Adrenal gland (tissue), 12 donors: Measurements from ENCODE around the gene CACNB4. TPM values are rescaled to one million over a fixed set of nuclear protein-coding genes. Genes with fewer than 3 reads are reported as not detected.

ENCODE experiments used
- DNase-seq, 7 donors: peaks; one replicate each; pipeline ENCODE4 v3.0.0-alpha.2; 2019 to 2020
- H3K27ac ChIP-seq, 5 donors: fragments of 200-600 bp; sonication (generic) in 4 of 5; 1 replicate in 3 of 5; 2 replicates in 2 of 5; pipeline versions ENCODE4 v1.5.1 to v1.8.0; 2016 to 2020; ENCODE audit warnings: mild to moderate bottlenecking in 1 of 5
- H3K27me3 ChIP-seq: fragments of 200-600 bp; 2 replicates; pipeline ENCODE4 v1.8.0; 2021
- H3K36me3 ChIP-seq, 2 donors: fragments of 200-600 bp; replicated peaks in 1 of 2; 1 replicate in 1 of 2; 2 replicates in 1 of 2; pipeline versions ENCODE4 v1.5.1 to v1.8.0; 2018 to 2022
- H3K4me1 ChIP-seq, 2 donors: fragments of 200-600 bp; replicated peaks in 1 of 2; 1 replicate in 1 of 2; 2 replicates in 1 of 2; pipeline versions ENCODE4 v1.5.1 to v1.8.0; 2018 to 2021
- H3K4me3 ChIP-seq, 4 donors: fragments of 200-600 bp; sonication (generic) in 3 of 4; one replicate each; pipeline ENCODE4 v1.5.1; 2016 to 2018
- H3K9me3 ChIP-seq, 3 donors: fragments of 200-600 bp; sonication (generic) in 1 of 3; replicated peaks in 1 of 3; 1 replicate in 2 of 3; 2 replicates in 1 of 3; pipeline versions ENCODE4 v1.5.1 to v1.8.0; 2016 to 2021
- POLR2A ChIP-seq, 2 donors: fragments of 450-650 bp; IDR thresholded peaks; one replicate each; pipeline ENCODE4 v1.6.1; 2017; ENCODE audit warnings: antibody characterized with exemption in 2 of 2, mild to moderate bottlenecking in 2 of 2, moderate library complexity in 1 of 2
- WGBS, 4 donors: extraction: QIAGEN DNeasy Blood & Tissue Kit in 2 of 4; methylation state at CpG; one replicate each; pipeline versions ENCODE4 v1.1.5 to v1.1.7; 2013 to 2017; 5-methylcytosine and 5-hydroxymethylcytosine counted together
- intact Hi-C, 2 donors: fragments of 100-400 bp; cut with DNase I; formaldehyde crosslinking; loops; one replicate each; pipeline versions ENCODE4 v1.14.1 to v1.15.0; 2022 to 2023
- polyA plus RNA-seq, 3 donors: library from polyadenylated mRNA; stranded (reverse); fragments of 200-250 nt in 2 of 3; fragments of 350-450 nt in 1 of 3; fragmentation: Illumina TruSeq in 1 of 3; extraction: RNeasy Lipid Tissue Mini Kit (QIAGEN cat#74804) in 1 of 3; gene quantifications; one replicate each; pipeline ENCODE4 v1.2.3, GENCODE V29; 2013 to 2014
- total RNA-seq, 9 donors: library from RNA; depleted of rRNA in 4 of 9; stranded (reverse); fragments of >200 nt in 4 of 9; fragments of 120-200 nt in 1 of 9; fragmentation: NEBNext Ultra II Directional in 1 of 9; extraction: Animal tissue kit (Norgen Biotek cat#: 25700) in 1 of 9; gene quantifications; one replicate each; pipeline versions ENCODE4 v1.1.0 to v1.2.4, GENCODE V29; 2013 to 2023
- TF ChIP-seq, protein P1 (sequence below), 6 experiments: fragments of 450-650 bp in 4 of 6; fragments of 200-600 bp in 2 of 6; sonication (generic) in 1 of 6; IDR thresholded peaks; 1 replicate in 5 of 6; 2 replicates in 1 of 6; pipeline versions ENCODE4 v1.5.1 to v1.8.0; 2016 to 2021; ENCODE audit warnings: antibody characterized with exemption in 6 of 6, mild to moderate bottlenecking in 2 of 6, moderate library complexity in 1 of 6
- donor health status: healthy with polysubstance abuse.
- donor health status: Bipolar disorder and iron deficiency.
- donor health status: DM: yes; HTN: yes; CAD: no.
- donor health status: DM: no; HTN: no; CAD: no.
- donor health status: DM: no; HTN: no; CAD: no.
- donor health status: DM: yes; HTN: yes; CAD: no.

The CACNB4 gene
- total and polyA plus RNA-seq, 12 donors, result 0.60 to 8.5 (median 1.9) TPM

DNA sequence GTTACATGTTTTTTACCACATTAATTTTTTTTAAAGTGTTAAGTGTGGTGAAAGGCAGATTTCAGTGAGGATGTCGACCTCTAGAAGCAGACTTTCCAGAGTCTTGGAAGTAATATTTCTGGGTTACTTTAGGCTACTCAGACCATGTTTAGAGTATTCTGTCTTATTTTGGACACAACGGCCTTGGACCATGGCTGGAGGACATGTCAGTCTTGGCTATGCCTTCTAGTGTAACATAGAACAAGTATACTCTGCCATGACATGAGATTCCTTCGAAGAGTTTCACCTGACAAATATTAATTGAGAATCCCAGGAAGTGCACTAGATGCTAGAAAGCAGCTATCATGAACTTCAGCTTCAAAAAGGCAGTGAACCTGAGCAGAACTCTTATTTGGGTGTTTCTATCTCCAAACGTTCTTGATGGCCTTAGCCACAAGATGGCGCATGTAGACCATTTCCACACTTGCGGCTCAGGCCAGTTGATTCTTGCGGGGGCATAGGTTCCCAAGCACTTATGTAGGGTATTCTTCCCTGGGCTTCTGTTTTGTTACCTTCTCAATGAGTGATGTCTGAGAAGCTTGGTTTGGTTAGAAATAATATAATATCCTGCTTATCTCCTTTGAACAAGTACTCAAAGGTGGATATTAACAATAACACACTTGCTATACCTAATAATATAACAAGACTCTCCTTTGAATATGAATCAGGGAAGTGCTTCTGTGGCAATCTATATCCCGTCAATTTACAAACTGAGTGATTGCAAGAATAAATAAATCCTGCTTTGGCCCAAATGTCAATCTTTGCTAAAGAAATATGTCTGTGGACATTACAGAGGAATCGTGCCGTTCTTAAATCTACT, 62.0 kb downstream of the CACNB4 start:
- no peaks in the 10 kb centered on the region for H3K36me3 ChIP-seq
- H3K27ac ChIP-seq, result no peak overlapping the region
- DNase-seq, result peak; percentile 63 to 85 (median 72)
- TF ChIP-seq, protein P1, sequence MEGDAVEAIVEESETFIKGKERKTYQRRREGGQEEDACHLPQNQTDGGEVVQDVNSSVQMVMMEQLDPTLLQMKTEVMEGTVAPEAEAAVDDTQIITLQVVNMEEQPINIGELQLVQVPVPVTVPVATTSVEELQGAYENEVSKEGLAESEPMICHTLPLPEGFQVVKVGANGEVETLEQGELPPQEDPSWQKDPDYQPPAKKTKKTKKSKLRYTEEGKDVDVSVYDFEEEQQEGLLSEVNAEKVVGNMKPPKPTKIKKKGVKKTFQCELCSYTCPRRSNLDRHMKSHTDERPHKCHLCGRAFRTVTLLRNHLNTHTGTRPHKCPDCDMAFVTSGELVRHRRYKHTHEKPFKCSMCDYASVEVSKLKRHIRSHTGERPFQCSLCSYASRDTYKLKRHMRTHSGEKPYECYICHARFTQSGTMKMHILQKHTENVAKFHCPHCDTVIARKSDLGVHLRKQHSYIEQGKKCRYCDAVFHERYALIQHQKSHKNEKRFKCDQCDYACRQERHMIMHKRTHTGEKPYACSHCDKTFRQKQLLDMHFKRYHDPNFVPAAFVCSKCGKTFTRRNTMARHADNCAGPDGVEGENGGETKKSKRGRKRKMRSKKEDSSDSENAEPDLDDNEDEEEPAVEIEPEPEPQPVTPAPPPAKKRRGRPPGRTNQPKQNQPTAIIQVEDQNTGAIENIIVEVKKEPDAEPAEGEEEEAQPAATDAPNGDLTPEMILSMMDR (IDR thresholded peaks at IDR 0.05), result peak; percentile 68 to 86 (median 78)
- TF ChIP-seq POLR2A (IDR thresholded peaks at IDR 0.05), result no peak
- 33 to 34% (median 34%) methylated on average over 10 of the region's 10 CpGs for WGBS, 4 donors
- no peaks in the 10 kb centered on the region for H3K4me1 ChIP-seq
- intact Hi-C loops, result loop anchor here (5.0 kb wide), 2 partner anchors 140 to 600 kb away; partner anchors contain the start of gene STAM2 (in 1 of the 2)
- no peak overlapping the region for H3K4me3 ChIP-seq
- H3K9me3 ChIP-seq, result no peaks in the 10 kb centered on the region
- H3K27me3 ChIP-seq, result no peaks in the 10 kb centered on the region

DNA sequence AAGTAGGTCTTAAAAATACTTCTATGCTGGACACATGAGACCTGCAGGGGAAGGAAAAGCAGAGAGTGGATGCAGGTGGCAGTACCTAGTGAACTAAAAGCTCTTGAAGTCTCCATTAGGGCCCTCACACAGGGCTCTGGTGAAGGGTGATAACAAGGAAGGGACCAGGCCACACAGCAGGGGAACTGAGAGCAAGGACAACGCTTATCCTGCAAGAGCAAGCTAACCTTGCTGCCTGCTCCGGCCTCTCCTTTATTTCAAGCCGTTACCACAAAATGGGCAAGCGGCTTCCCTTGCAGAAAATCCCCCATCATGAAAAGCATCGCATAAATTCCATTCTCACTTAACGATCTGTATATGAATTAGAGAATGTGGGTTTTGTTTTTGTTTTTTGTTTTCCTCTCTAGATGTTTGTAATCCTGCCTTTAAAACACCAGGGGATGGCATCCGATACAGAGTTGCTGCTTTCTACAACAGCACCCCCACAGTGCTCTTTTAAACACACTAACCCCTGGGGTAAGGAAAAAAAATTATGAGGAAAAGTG, 64.5 kb downstream of the CACNB4 start:
- intact Hi-C loops, result no loop called here
- TF ChIP-seq POLR2A (IDR thresholded peaks at IDR 0.05), result no peak
- TF ChIP-seq, protein P1 (IDR thresholded peaks at IDR 0.05), result no peak
- no peak for DNase-seq
- H3K9me3 ChIP-seq, result no peaks in the 10 kb centered on the region
- no peaks in the 10 kb centered on the region for H3K27me3 ChIP-seq
- no peak overlapping the region for H3K4me3 ChIP-seq
- H3K4me1 ChIP-seq, result no peaks in the 10 kb centered on the region
- no peaks in the 10 kb centered on the region for H3K36me3 ChIP-seq
- WGBS, 4 donors, result 74 to 83% (median 81%) methylated on average over 7 of the region's 7 CpGs
- no peak overlapping the region for H3K27ac ChIP-seq

DNA sequence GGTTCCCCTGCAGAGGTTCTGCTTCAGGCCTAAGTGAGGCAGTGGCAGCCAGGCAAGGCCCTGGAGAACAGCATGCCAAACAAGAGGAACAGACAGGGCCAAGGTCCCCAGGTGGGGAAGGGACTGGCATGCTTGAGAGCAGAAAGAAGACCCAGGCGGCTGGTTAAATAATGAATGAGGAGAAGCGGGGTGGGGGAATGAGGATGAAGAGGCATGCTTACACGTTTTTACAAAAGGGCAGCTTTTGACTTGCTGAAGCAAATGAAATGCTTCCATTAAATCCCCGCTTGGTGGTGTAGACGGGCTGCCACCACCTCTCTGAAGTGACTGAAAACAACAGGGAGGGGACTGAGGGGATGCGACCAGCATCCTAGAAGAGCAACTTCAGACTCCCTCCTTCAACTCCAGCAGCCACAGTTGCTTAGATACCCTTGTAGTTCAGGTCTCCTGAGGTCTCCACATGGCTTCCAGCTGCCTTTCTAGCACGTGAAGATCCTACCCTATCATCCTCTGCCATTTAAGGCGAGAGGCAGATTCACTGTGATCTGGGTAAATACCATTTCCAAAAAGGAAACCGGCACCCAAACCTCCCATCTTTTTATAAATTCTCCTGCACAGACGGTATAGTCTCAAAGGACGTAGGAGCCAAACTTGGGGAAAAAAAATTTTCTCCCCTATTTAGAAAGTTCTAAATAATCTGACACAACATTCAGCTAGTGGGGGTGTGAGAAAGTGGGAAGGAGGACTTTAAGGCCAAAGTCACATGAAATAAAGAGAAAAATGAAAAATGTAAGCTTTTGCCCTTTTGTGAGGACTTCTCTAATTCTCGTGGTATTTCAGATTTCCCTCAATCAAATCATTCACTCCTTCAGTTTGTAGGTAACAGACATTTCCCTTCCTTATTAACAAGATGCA, 65.6 kb downstream of the CACNB4 start:
- intact Hi-C loops, result no loop called here
- TF ChIP-seq POLR2A (IDR thresholded peaks at IDR 0.05), result no peak
- TF ChIP-seq, protein P1 (IDR thresholded peaks at IDR 0.05), result no peak
- no peak for DNase-seq
- no peak overlapping the region for H3K4me3 ChIP-seq
- H3K4me1 ChIP-seq, result no peaks in the 10 kb centered on the region
- H3K27ac ChIP-seq, result no peak overlapping the region
- H3K27me3 ChIP-seq, result no peaks in the 10 kb centered on the region
- no peaks in the 10 kb centered on the region for H3K36me3 ChIP-seq
- H3K9me3 ChIP-seq, result no peaks in the 10 kb centered on the region
- 81 to 92% (median 88%) methylated on average over 12 of the region's 12 CpGs for WGBS, 4 donors
